Smooth muscle cell (in vitro differentiated cells): ENCODE results near the gene STOML1. TPM values are rescaled to one million over a fixed set of nuclear protein-coding genes. Genes with fewer than 3 reads are reported as not detected.

Source experiments
- DNase-seq: peaks from one replicate; lab custom pipeline; 2025; ENCODE audit not compliant: unreplicated experiment; lab: John Stamatoyannopoulos, UW
- H2AFZ ChIP-seq: fragments of 200-600 bp; sonication (generic); 2 replicates; pipeline ENCODE4 v1.6.0; 2016; ENCODE audit warnings: antibody characterized with exemption, low read depth, mild to moderate bottlenecking
- H3F3A ChIP-seq: fragments of 200-600 bp; sonication (generic); 2 replicates; pipeline ENCODE4 v1.6.0; 2017; ENCODE audit warnings: antibody characterized with exemption, low read depth
- H3K27ac ChIP-seq: fragments of 200-600 bp; sonication (generic); 2 replicates; pipeline ENCODE4 v1.5.1; 2016; ENCODE audit warnings: low read depth, mild to moderate bottlenecking
- H3K27me3 ChIP-seq: fragments of 200-600 bp; sonication (generic); 2 replicates; pipeline ENCODE4 v1.6.1; 2016; ENCODE audit warnings: low read depth, mild to moderate bottlenecking
- H3K36me3 ChIP-seq: fragments of 200-600 bp; sonication (generic); 2 replicates; pipeline ENCODE4 v1.5.1; 2016; ENCODE audit warnings: low read depth
- H3K4me1 ChIP-seq: fragments of 200-600 bp; sonication (generic); 2 replicates; pipeline ENCODE4 v1.5.1; 2016; ENCODE audit warnings: low read depth
- H3K4me2 ChIP-seq: fragments of 200-600 bp; sonication (generic); 2 replicates; pipeline ENCODE4 v1.6.0; 2016; ENCODE audit warnings: mild to moderate bottlenecking
- H3K4me3 ChIP-seq: fragments of 200-600 bp; sonication (generic); 2 replicates; pipeline ENCODE4 v1.5.1; 2016; ENCODE audit warnings: mild to moderate bottlenecking
- H3K79me2 ChIP-seq: fragments of 200-600 bp; sonication (generic); 2 replicates; pipeline ENCODE4 v1.6.0; 2016; ENCODE audit warnings: low read depth, mild to moderate bottlenecking
- H3K9ac ChIP-seq: fragments of 200-600 bp; sonication (generic); 2 replicates; pipeline ENCODE4 v1.6.0; 2016; ENCODE audit warnings: low read depth
- H3K9me3 ChIP-seq: fragments of 200-600 bp; sonication (generic); replicated peaks from 2 replicates; pipeline ENCODE4 v1.5.1; 2016; ENCODE audit warnings: low read depth
- H4K20me1 ChIP-seq: fragments of 200-600 bp; sonication (generic); 2 replicates; pipeline ENCODE4 v1.6.0; 2016; ENCODE audit warnings: low read depth
- WGBS: methylation state at CpG from one replicate; pipeline ENCODE4 v1.1.7; 2016; ENCODE audit warnings: low lambda C conversion rate; 5-methylcytosine and 5-hydroxymethylcytosine counted together
- polyA plus RNA-seq: library from polyadenylated mRNA; unstranded; fragments of >200 nt; fragmentation: Nextera tagmentation; extraction: Ambion mirVana; gene quantifications from 2 replicates; pipeline ENCODE4 v1.2.1, GENCODE V29; 2016
- total RNA-seq: library from RNA; depleted of rRNA; stranded (reverse); fragments of >200 nt; gene quantifications from 2 replicates; pipeline ENCODE4 v1.2.3, GENCODE V29; 2014
- TF ChIP-seq, protein P1 (sequence below): fragments of 200-600 bp; sonication (generic); IDR thresholded peaks from 2 replicates; pipeline ENCODE4 v1.5.1; 2017; ENCODE audit warnings: borderline replicate concordance, mild to moderate bottlenecking, antibody characterized with exemption; ENCODE audit not compliant: insufficient read depth, poor library complexity, severe bottlenecking

Gene STOML1
- total and polyA plus RNA-seq, 2 experiments from 2014 or later, result 12.4 to 27.5 TPM

- Histone ChIP-seq H3K79me2 (no peaks in the 10 kb centered on the region), H4K20me1 (no peaks in the 10 kb centered on the region), H3K4me2 (peak overlapping the region; percentile 58), H3K4me3 (no peak overlapping the region), H3K27me3 (no peaks in the 10 kb centered on the region), H3F3A (peaks cover 12% of the 10 kb centered on the region), H3K36me3 (no peaks in the 10 kb centered on the region), H3K9ac (peak overlapping the region; percentile 61), H3K9me3 (no peaks in the 10 kb centered on the region), H3K27ac (peak overlapping the region; percentile 86), H3K4me1 (peaks cover 15% of the 10 kb centered on the region), H2AFZ (no peak overlapping the region)
- TF ChIP-seq, protein P1, sequence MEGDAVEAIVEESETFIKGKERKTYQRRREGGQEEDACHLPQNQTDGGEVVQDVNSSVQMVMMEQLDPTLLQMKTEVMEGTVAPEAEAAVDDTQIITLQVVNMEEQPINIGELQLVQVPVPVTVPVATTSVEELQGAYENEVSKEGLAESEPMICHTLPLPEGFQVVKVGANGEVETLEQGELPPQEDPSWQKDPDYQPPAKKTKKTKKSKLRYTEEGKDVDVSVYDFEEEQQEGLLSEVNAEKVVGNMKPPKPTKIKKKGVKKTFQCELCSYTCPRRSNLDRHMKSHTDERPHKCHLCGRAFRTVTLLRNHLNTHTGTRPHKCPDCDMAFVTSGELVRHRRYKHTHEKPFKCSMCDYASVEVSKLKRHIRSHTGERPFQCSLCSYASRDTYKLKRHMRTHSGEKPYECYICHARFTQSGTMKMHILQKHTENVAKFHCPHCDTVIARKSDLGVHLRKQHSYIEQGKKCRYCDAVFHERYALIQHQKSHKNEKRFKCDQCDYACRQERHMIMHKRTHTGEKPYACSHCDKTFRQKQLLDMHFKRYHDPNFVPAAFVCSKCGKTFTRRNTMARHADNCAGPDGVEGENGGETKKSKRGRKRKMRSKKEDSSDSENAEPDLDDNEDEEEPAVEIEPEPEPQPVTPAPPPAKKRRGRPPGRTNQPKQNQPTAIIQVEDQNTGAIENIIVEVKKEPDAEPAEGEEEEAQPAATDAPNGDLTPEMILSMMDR, result no peak
- WGBS, result 11% methylated on average over 10 of the region's 13 CpGs
- DNase-seq, result no peak
These were observed 40.5 kb downstream of the STOML1 start for GRCh38 chr15:73951601-73952000.

DNA sequence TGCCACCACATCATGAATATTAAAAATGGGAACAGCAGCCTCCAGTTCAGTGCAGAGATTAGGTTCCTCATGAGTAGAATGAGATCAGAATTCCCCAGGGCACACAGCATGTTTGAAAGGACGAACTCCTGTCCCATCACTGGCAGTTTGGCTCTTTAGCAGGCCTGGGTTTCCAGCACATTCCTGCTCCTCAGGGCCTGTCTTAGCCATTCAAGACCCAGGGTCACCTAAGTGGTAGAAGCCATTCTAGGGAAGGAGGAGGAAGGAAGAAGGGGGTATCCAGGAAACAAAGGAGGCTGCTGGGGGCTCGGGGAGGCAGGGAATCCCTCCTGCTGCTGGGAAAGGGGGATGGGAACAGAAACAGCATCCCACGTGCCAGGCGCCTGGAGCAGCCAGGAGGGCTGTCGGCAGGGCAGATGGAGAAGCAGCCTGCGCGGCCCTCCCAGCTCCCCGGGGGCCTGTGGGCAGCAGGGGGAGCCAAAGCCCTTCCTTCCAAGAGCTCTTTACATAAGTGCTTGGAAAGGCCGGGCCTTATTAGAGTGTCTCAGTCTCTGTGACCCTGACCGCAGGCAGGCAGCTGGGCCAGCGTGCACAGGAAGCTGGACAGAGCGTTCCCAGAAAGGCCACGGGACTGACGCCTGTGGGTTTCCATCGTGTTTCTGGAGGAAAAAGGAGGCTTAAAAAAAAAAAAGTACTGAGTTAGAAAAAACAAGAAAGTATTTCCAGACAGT lies 41.1 kb downstream of the STOML1 start:
- H3K36me3 ChIP-seq, result no peaks in the 10 kb centered on the region
- peak; percentile 70 for DNase-seq
- TF ChIP-seq, protein P1, result peak; percentile 72
- no peaks in the 10 kb centered on the region for H3K79me2 ChIP-seq
- H3K27ac ChIP-seq, result peak overlapping the region; percentile 86
- H3K4me2 ChIP-seq, result peak overlapping the region; percentile 58
- peaks cover 12% of the 10 kb centered on the region for H3F3A ChIP-seq
- H2AFZ ChIP-seq, result no peak overlapping the region
- H3K4me1 ChIP-seq, result peaks cover 15% of the 10 kb centered on the region
- WGBS, result 6% methylated on average over 15 of the region's 15 CpGs
- no peaks in the 10 kb centered on the region for H3K27me3 ChIP-seq
- no peak overlapping the region for H3K4me3 ChIP-seq
- no peaks in the 10 kb centered on the region for H3K9me3 ChIP-seq
- H3K9ac ChIP-seq, result peak overlapping the region; percentile 61
- H4K20me1 ChIP-seq, result no peaks in the 10 kb centered on the region

DNA sequence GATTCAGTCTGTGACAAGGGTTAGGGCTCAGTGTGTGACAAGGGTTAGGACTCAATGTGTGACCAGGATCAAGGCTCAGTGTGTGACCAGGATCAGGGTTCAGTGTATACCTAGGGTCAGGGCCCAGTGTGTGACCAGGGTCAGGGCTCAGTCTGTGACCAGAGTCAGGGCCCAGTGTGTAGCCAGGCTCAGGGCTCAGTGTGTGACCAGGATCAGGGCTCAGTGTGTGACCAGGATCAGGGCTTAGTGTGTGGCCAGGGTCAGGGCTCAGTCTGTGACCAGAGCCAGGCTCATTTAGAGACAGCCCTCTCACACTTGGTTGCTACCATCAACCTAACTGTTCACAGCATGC lies 41.6 kb downstream of the STOML1 start:
- Histone ChIP-seq H3K9me3 (no peaks in the 10 kb centered on the region), H3K27me3 (no peaks in the 10 kb centered on the region), H3F3A (peaks cover 14% of the 10 kb centered on the region), H3K4me3 (no peak overlapping the region), H2AFZ (no peak overlapping the region), H3K27ac (peak overlapping the region; percentile 67), H3K9ac (no peak overlapping the region), H4K20me1 (no peaks in the 10 kb centered on the region), H3K79me2 (no peaks in the 10 kb centered on the region), H3K4me1 (peaks cover 15% of the 10 kb centered on the region), H3K4me2 (no peak overlapping the region), H3K36me3 (no peaks in the 10 kb centered on the region)
- TF ChIP-seq, protein P1, result no peak
- DNase-seq, result no peak

GRCh38 chr15:73949496-73949895 lies 42.6 kb downstream of the STOML1 start:
- H3K79me2 ChIP-seq, result no peaks in the 10 kb centered on the region
- H3K9me3 ChIP-seq, result no peaks in the 10 kb centered on the region
- H3K4me3 ChIP-seq, result no peak overlapping the region
- no peaks in the 10 kb centered on the region for H3K36me3 ChIP-seq
- no peak overlapping the region for H2AFZ ChIP-seq
- DNase-seq, result no peak
- WGBS, result 90% methylated on average over 10 of the region's 10 CpGs
- H3K4me2 ChIP-seq, result no peak overlapping the region
- TF ChIP-seq, protein P1, result no peak
- H3K4me1 ChIP-seq, result peaks cover 17% of the 10 kb centered on the region
- H3F3A ChIP-seq, result peaks cover 19% of the 10 kb centered on the region
- no peaks in the 10 kb centered on the region for H4K20me1 ChIP-seq
- H3K27ac ChIP-seq, result peak overlapping the region; percentile 67
- no peak overlapping the region for H3K9ac ChIP-seq
- H3K27me3 ChIP-seq, result no peaks in the 10 kb centered on the region
